Nephron progenitor cell (in vitro differentiated cells): ENCODE data around the gene NR2F1.

ENCODE experiments used
- DNase-seq: peaks from one replicate; pipeline ENCODE4 v3.0.0; 2021
- H3K27ac Mint-ChIP-seq: 2 replicates; pipeline ENCODE4 v1.8.0; 2021; ENCODE audit warnings: mild to moderate bottlenecking, moderate library complexity, mixed read lengths
- H3K27me3 Mint-ChIP-seq: 2 replicates; pipeline ENCODE4 v1.8.0; 2021; ENCODE audit warnings: mild to moderate bottlenecking, low read depth, mixed read lengths; ENCODE audit not compliant: poor library complexity
- H3K36me3 Mint-ChIP-seq: 2 replicates; pipeline ENCODE4 v1.8.0; 2021; ENCODE audit warnings: low read depth, mixed read lengths
- H3K4me1 Mint-ChIP-seq: 2 replicates; pipeline ENCODE4 v1.8.0; 2021; ENCODE audit warnings: mixed read lengths
- H3K4me3 Mint-ChIP-seq: 2 replicates; pipeline ENCODE4 v1.8.0; 2021; ENCODE audit warnings: mild to moderate bottlenecking, moderate library complexity, mixed read lengths
- H3K9me3 Mint-ChIP-seq: 2 replicates; pipeline ENCODE4 v1.8.0; 2021; ENCODE audit warnings: mild to moderate bottlenecking, moderate library complexity, mixed read lengths
- CTCF ChIP-seq: fragments of 200-600 bp; sonication (generic); IDR thresholded peaks from 2 replicates; pipeline ENCODE4 v1.5.0; 2021; ENCODE audit warnings: antibody characterized with exemption

The NR2F1 gene

GRCh38 chr5:93577854-93578812, 4.9 kb upstream of the NR2F1 start:
- peaks cover 31% of the 10 kb centered on the region for H3K27me3 Mint-ChIP-seq
- peaks cover 64% of the 10 kb centered on the region for H3K4me1 Mint-ChIP-seq
- DNase-seq, result no peak
- H3K27ac Mint-ChIP-seq, result peak overlapping the region; percentile 79
- no peaks in the 10 kb centered on the region for H3K9me3 Mint-ChIP-seq
- H3K4me3 Mint-ChIP-seq, result no peak overlapping the region
- no peaks in the 10 kb centered on the region for H3K36me3 Mint-ChIP-seq
- no peak for TF ChIP-seq CTCF

GRCh38 chr5:93578813-93579691, 4.0 kb upstream of the NR2F1 start:
- TF ChIP-seq CTCF, result no peak
- Mint-ChIP-seq H3K9me3 (no peaks in the 10 kb centered on the region), H3K27me3 (peaks cover 27% of the 10 kb centered on the region), H3K36me3 (no peaks in the 10 kb centered on the region), H3K4me3 (no peak overlapping the region), H3K27ac (peak overlapping the region; percentile 79), H3K4me1 (peaks cover 55% of the 10 kb centered on the region)
- DNase-seq, result peak; percentile 64

- DNase-seq, result no peak
- Mint-ChIP-seq H3K36me3 (no peaks in the 10 kb centered on the region), H3K27ac (no peak overlapping the region), H3K27me3 (peaks cover 22% of the 10 kb centered on the region), H3K9me3 (no peaks in the 10 kb centered on the region), H3K4me1 (peaks cover 48% of the 10 kb centered on the region), H3K4me3 (no peak overlapping the region)
- TF ChIP-seq CTCF, result no peak
Observed at GRCh38 chr5:93579692-93580062, 3.3 kb upstream of the NR2F1 start.

- Mint-ChIP-seq H3K4me1 (peaks cover 42% of the 10 kb centered on the region), H3K27me3 (peaks cover 18% of the 10 kb centered on the region), H3K4me3 (no peak overlapping the region), H3K36me3 (no peaks in the 10 kb centered on the region), H3K9me3 (no peaks in the 10 kb centered on the region), H3K27ac (peak overlapping the region; percentile 98)
- no peak for DNase-seq
- TF ChIP-seq CTCF, result no peak
Observed at GRCh38 chr5:93580063-93580926, 2.7 kb upstream of the NR2F1 start.

GRCh38 chr5:93580927-93581445, 2.0 kb upstream of the NR2F1 start, which contains the start of gene NR2F1-AS1:
TSS of gene NR2F1-AS1 (minus strand) at chr5:93581219.
- peaks cover 13% of the 10 kb centered on the region for H3K27me3 Mint-ChIP-seq
- no peak for DNase-seq
- H3K9me3 Mint-ChIP-seq, result no peaks in the 10 kb centered on the region
- H3K36me3 Mint-ChIP-seq, result peaks cover 6% of the 10 kb centered on the region
- H3K27ac Mint-ChIP-seq, result peak within 1 kb of the TSS; percentile 98
- TF ChIP-seq CTCF, result no peak
- peaks cover 35% of the 10 kb centered on the region for H3K4me1 Mint-ChIP-seq
- no peak within 1 kb of the TSS for H3K4me3 Mint-ChIP-seq
